ENCODE measurements around the gene PERM1. TPM values are rescaled to one million over a fixed set of nuclear protein-coding genes. Genes with fewer than 3 reads are reported as not detected.

The PERM1 gene
- total and polyA plus RNA-seq, 2 of the 13 experiments (the other 11 are each of a cell fraction or from before 2014, with no cell fraction given): 0.04 to 0.29 TPM

- Histone ChIP-seq H3K79me2 (ENCODE audit: insufficient read depth, low read length) (peaks cover 21% of the 10 kb centered on the region), H3K4me3 (replicated peaks in 1 of 3; ENCODE audit: insufficient read depth in 1 of 3, low read depth in 2 of 3, low read length in 3 of 3) (peak within 1 kb of the TSS; percentile 83 to 100 (median 99)), H3K27ac (ENCODE audit: extremely low read length, insufficient read depth, low read length) (no peak within 1 kb of the TSS), H3K9me3 (ENCODE audit: low read length) (no peaks in the 10 kb centered on the region), H3K4me1 (ENCODE audit: insufficient read depth, low read length) (peaks cover 18% of the 10 kb centered on the region), H3K9ac (ENCODE audit: insufficient read depth, low read depth, low read length) (peak within 1 kb of the TSS; percentile 75), H3K36me3 (replicated peaks in 1 of 2; ENCODE audit: control insufficient read depth in 1 of 2, insufficient read depth in 2 of 2, low read length in 2 of 2) (peaks cover 9 to 24% of the 10 kb centered on the region in 2 experiments), H3K27me3 (ENCODE audit: control insufficient read depth in 1 of 2, insufficient read depth in 2 of 2, low read length in 2 of 2) (peaks cover 0 to 4% of the 10 kb centered on the region in 2 experiments; a peak in 1 of 5 replicates), H3K4me2 (ENCODE audit: low read depth, low read length) (peak within 1 kb of the TSS; percentile 88), H4K20me1 (ENCODE audit: insufficient read depth, low read length) (peaks cover 13% of the 10 kb centered on the region), H2AFZ (ENCODE audit: low read length) (no peak within 1 kb of the TSS)
- in situ Hi-C loops (cut with HindIII; ENCODE audit: extremely low pct_ligation_motif_present, low pct_unique_long_range_greater_than_20kb): no loop called here
- ATAC-seq (peak; percentile 69), DNase-seq (ENCODE audit: low spot score) (peak; percentile 32), FAIRE-seq (no peak)
- ChIA-PET POLR2A (no interaction called here), CTCF (ENCODE audit: low intra/inter-chr PET ratio, low total read pairs) (no interaction called here)
- intact Hi-C loops (cut with micrococcal nuclease; ENCODE audit: unreplicated experiment): no loop called here
- WGBS (ENCODE audit: low lambda C conversion rate): 1% methylated on average over 14 of the region's 109 CpGs
- no TSS peak for BruUV-seq (replicated peaks)
- TF ChIP-seq HOXA3 (CRISPR knock-in tag; IDR thresholded peaks at IDR 0.05) (peak; percentile 54), ZNF788 (CRISPR knock-in tag; IDR thresholded peaks at IDR 0.05; ENCODE audit: borderline replicate concordance) (peak; percentile 78; the same call in 1 of the 2 replicates), YY1 (IDR thresholded peaks at IDR 0.05; ENCODE audit: insufficient read depth, insufficient replicate concordance, low read depth, low read length) (peak; percentile 39), ZNF3 (CRISPR knock-in tag; IDR thresholded peaks at IDR 0.05) (peak; percentile 23; the same call in 1 of the 2 replicates), ZNF761 (CRISPR knock-in tag; conservative IDR thresholded peaks at IDR 0.05) (0 out of 2 replicates have a peak, but pooled peaks have one; percentile 16), GMEB1 (CRISPR knock-in tag; IDR thresholded peaks at IDR 0.05; ENCODE audit: borderline replicate concordance) (0 out of 2 replicates have a peak, but pooled peaks have one; percentile 22), RORA (CRISPR knock-in tag; IDR thresholded peaks at IDR 0.05) (no peak), ZNF557 (CRISPR knock-in tag; IDR thresholded peaks at IDR 0.05) (no peak), ZFX (CRISPR knock-in tag; IDR thresholded peaks at IDR 0.05; ENCODE audit: low read depth) (peak; percentile 54), ZFY (CRISPR knock-in tag; IDR thresholded peaks at IDR 0.05) (peak; percentile 71), FOXK1 (CRISPR knock-in tag; IDR thresholded peaks at IDR 0.05; ENCODE audit: borderline replicate concordance, low read depth) (0 out of 2 replicates have a peak, but pooled peaks have one; percentile 30), KMT2B (CRISPR knock-in tag; IDR thresholded peaks at IDR 0.05) (peak; percentile 34; the same call in 1 of the 2 replicates), GATAD1 (CRISPR knock-in tag; IDR thresholded peaks at IDR 0.05) (peak; percentile 74)
- TF ChIP-seq, protein P1, sequence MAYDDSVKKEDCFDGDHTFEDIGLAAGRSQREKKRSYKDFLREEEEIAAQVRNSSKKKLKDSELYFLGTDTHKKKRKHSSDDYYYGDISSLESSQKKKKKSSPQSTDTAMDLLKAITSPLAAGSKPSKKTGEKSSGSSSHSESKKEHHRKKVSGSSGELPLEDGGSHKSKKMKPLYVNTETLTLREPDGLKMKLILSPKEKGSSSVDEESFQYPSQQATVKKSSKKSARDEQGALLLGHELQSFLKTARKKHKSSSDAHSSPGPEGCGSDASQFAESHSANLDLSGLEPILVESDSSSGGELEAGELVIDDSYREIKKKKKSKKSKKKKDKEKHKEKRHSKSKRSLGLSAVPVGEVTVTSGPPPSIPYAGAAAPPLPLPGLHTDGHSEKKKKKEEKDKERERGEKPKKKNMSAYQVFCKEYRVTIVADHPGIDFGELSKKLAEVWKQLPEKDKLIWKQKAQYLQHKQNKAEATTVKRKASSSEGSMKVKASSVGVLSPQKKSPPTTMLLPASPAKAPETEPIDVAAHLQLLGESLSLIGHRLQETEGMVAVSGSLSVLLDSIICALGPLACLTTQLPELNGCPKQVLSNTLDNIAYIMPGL (CRISPR knock-in tag; IDR thresholded peaks at IDR 0.05; ENCODE audit: borderline replicate concordance in 1 of 2, low read depth in 1 of 2): peak; percentile 61 to 70; a peak in 2 of 4 replicates
- TF ChIP-seq, protein P2, sequence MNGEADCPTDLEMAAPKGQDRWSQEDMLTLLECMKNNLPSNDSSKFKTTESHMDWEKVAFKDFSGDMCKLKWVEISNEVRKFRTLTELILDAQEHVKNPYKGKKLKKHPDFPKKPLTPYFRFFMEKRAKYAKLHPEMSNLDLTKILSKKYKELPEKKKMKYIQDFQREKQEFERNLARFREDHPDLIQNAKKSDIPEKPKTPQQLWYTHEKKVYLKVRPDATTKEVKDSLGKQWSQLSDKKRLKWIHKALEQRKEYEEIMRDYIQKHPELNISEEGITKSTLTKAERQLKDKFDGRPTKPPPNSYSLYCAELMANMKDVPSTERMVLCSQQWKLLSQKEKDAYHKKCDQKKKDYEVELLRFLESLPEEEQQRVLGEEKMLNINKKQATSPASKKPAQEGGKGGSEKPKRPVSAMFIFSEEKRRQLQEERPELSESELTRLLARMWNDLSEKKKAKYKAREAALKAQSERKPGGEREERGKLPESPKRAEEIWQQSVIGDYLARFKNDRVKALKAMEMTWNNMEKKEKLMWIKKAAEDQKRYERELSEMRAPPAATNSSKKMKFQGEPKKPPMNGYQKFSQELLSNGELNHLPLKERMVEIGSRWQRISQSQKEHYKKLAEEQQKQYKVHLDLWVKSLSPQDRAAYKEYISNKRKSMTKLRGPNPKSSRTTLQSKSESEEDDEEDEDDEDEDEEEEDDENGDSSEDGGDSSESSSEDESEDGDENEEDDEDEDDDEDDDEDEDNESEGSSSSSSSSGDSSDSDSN (CRISPR knock-in tag; IDR thresholded peaks at IDR 0.05): peak; percentile 68
Measured at GRCh38 chr1:960363-961131, 21.3 kb downstream of the PERM1 start, which contains the start of gene KLHL17. KLHL17 (plus strand) TSS chr1:960584; CDS start chr1:960694, 110 bp downstream.
